GM21619 (cell line): ENCODE results near the gene GKN2.
"Not testable (repeated sequence)": the region's sequence is repeated elsewhere in the genome, so short reads cannot be mapped to it uniquely, and the experiment has no call there.

ENCODE experiments used
- ATAC-seq: cut with Tn5 transposase; IDR thresholded peaks from one replicate; pipeline ENCODE4 v1.9.1; 2021; ENCODE audit not compliant: unreplicated experiment

Gene GKN2

DNA sequence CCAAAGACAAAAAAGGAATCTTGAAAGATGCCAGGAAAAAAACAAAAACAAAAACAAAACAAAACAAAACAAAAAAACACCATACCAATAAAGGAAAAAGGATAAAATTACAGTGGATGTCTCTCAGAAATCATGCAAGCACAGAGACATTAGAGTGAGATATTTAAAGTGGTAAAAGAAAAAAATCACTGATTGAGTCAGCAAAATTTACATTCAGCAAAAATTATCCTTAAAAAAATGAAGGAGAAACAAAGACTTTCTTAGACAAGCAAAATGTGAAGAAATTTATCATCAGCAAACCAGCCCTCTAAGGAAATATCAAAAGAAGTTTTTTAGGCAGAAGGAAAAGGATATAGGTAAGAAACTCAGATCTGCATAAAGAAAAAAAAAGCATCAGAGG, 11.6 kb upstream of the GKN2 start:
- ATAC-seq: no peak

GRCh38 chr2:68961380-68961779, 8.7 kb upstream of the GKN2 start:
- ATAC-seq: no peak

DNA sequence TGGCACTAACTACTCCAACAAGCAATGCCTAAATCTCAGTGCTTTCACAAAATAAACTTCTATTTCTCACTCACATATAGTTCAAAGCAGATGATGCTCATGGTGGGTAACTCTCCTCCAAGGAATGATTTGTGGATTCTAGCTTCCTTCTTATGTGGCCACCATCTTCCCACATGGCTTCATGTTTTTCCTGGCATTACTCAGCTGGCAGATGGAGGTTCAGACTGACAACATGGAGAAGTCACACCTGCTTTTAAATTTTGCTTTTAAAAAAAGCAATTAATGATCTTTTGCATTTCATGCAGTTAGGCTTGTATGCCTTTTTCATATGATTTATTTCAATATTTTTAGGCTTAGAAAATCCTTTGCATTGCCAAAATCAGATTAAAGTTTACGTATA, 6.3 kb upstream of the GKN2 start:
- ATAC-seq: no peak

DNA sequence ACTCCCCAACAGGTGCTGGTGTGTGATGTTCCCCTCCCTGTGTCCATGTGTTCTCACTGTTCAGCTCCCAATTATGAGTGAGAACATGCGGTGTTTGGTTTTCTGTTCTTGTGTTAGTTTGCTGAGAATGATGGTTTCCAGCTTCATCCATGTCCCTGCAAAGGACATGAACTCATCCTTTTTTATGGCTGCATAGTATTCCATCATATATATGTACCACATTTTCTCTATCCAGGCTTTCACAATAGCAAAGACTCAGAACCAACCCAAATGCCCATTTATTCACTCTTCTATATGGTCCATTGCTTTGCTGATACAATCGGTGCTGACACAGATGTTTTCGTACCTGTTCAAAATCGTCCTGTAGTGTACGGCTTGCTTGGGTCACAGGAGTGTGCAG, 2.7 kb upstream of the GKN2 start:
- ATAC-seq: not testable (repeated sequence)

- ATAC-seq: no peak
Observed at GRCh38 chr2:68951899-68952298, 794 bp downstream of the GKN2 start.

DNA sequence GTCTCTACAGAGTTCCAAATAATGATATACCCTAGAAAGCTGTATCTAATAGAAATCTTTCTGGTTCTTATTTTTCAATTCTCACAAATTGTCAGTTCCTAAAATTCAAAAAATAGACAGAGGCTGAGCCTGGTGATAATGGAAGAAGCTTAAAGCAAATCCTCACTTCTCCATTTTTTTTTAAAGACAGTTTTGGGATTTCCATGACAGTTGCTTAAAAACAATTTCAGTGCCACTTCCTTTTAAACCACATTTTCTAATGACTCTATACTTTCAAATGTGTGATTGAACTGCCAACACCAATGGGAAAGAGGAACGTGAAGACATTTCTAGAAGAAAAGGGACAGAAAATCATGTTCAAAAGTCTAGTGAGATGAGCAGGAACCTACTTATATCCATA, 4.0 kb downstream of the GKN2 start:
- no peak for ATAC-seq

DNA sequence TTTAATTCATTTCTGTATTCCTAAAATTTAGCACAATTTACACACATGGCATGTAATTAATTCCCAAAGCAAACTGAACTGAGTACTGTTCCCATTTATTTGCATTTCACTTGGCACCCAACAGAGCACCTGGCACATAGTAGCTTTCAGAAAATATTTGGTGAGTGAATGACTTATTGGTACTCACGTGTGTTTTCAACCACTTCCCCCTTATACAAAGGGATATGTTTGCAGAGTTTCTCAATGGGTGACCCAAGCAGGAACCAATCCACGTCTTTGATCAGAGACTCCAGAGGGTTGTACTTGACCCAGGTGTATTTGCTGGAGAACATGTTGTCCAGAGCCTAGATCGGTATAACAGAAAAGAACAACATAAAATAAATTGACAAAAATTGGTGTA, 6.6 kb downstream of the GKN2 start:
- ATAC-seq: no peak

- ATAC-seq: peak; percentile 47
Observed at GRCh38 chr2:68943581-68944568, 8.8 kb downstream of the GKN2 start.

GRCh38 chr2:68942827-68943226, 9.9 kb downstream of the GKN2 start:
- no peak for ATAC-seq

DNA sequence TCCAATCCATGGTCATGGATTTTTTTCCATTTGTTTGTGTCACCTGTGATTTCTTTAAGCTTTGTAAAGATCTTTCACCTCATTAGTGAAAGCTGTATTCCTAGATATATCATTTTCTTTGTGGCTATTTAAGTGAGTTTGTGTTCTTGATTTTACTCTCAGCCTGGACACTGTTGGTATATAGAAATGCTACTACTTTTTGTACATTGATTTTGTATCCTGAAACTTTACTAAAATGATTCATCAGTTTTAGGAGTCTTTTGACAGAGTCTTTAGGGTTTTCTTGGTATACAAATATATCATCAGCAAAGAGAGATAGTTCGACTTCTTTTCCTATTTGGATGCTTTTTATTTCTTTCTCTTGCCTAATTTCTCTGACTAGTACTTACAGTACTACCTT, 12.3 kb downstream of the GKN2 start:
- ATAC-seq: no peak

GRCh38 chr2:68939962-68940361, 12.7 kb downstream of the GKN2 start:
- ATAC-seq: no peak

- no peak for ATAC-seq
Observed at GRCh38 chr2:68938938-68939337, 13.8 kb downstream of the GKN2 start.

GRCh38 chr2:68937346-68938055, 15.2 kb downstream of the GKN2 start:
- ATAC-seq: no peak

- no peak for ATAC-seq
Observed at GRCh38 chr2:68936889-68937288, 15.8 kb downstream of the GKN2 start.

DNA sequence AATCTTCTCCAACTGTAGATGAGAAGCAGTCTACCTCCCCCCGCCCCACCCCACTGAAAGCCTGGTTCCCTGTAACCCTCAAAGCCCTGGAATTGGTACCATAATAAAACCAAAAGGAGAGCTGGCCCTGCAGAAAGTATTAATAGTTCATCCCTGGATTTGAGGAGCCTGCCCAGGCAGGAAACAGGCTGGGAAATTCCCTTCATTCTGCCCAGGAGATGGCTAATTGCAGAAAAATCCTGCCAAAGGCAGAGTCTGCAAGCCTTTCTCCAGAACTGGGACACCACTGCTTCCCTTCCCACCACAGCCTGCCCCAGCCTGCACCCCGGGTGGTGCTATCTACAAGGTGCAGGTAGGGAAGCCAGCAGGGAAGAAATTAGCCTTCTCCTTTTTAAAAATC, 16.3 kb downstream of the GKN2 start:
- ATAC-seq: no peak

DNA sequence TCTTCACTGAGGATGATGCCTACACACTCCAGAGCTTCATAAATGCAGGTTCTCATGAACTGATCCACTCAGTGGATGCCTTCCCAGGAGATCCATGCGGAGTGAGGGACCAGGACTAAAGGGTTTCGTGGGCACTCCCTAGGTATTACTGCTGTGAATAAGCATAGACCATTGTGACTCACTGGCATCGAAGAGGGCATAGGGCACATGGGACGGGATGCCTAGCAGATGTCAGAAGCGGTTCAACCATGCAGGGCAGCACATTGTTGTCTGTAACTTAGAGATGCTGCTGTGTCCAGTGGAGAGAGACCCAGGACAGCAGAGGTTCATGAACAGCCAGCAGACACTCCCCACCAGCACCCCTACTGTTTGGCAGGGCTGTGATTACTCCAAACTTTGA, 17.2 kb downstream of the GKN2 start:
- ATAC-seq: no peak

DNA sequence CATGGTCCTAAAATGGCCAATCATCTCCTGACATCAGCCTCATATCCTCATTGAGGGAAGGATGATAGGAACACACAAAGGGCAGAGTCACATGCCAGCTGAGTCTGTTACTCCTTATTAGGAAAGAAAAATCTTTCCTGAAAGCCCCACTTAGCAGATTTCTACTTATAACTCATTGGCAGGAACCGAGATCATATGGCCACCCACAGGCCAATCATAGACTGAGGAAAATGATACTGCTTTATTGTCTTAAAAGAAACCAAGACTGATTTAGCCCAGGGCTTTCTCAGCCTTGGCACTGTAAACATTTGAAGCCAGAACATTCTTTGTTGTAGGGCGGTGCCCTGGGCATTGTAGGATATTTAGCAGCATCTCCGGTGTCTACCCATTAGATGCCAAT, 18.7 kb downstream of the GKN2 start:
- no peak for ATAC-seq

DNA sequence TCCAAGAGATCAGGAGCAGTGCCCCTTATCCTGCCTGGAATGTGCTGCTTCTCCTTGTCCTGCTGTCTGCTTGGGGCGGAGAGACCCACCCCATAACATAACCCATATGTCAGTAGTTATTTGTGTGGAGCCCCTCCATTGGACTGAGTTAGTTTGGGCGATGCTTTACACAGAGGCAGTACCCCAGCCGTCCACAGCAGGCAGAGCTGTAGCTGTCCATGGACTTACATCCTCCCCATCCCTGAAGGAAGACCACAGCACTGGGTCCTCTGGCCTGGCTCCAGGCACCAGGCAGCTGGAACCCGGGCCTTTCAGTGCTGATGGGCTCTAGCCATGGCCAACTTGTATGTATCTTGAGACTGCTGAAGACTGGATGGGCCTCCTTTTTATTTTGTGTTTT, 20.3 kb downstream of the GKN2 start:
- no peak for ATAC-seq

DNA sequence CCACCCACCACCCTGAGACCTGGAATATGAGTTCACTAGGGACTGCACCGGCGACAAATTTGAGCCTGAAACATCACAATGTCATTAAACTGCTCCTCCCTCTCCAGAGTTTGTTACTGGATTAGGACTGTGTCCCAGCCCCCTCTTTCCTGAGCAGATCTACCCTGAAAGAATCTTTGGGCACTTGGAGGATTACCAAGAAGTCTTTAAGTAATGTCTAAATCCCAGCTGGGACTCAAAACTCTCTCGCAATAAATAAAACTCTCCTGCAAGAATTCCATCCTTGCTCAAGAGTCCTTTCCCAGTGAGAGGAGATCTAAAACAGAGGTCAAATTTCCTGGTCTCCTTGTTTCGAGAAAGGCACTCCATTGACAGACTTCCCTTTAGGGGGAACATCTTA, 20.9 kb downstream of the GKN2 start:
- no peak for ATAC-seq

DNA sequence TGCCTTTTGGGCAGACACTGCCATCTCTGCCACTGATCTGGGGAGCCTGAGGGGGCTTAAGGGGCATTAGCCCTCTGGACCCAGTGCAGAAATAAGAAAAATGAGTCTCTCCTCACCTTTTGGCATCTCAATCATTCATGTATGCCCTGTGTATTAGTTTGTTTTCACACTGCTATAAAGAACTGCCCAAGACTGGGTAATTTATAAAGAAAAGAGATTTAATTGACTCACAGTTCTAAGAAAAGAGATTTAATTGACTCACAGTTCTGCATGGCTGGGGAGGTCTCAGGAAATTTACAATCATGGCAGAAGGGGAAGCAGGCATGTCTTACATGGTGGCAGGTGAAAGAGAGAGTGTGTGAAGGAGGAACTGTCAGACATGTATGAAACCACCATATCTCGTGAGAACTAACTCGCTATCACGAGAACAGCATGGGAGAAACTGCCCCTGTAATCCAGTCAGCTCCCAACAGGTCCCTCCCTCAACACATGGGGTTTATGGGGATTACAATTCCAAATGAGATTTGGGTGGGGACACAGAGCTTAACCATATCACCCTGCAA, 21.5 kb downstream of the GKN2 start:
- ATAC-seq: no peak

- ATAC-seq: no peak
Observed at GRCh38 chr2:68926796-68927195, 25.9 kb downstream of the GKN2 start.

- no peak for ATAC-seq
Observed at GRCh38 chr2:68925295-68925896, 27.3 kb downstream of the GKN2 start.
